Measurements from ENCODE around the gene SYNE3. TPM values are rescaled to one million over a fixed set of nuclear protein-coding genes. Genes with fewer than 3 reads are reported as not detected.
A peak's percentile ranks its signal among the peaks of the same experiment; 100 is the strongest.

Gene SYNE3
- total and polyA plus RNA-seq, 9 of the 15 experiments (the other 6 are each of a cell fraction or from before 2014, with no cell fraction given) = 0.04 to 3.1 (median 0.55) TPM

GRCh38 chr14:95497561-95498011, 18.9 kb downstream of the SYNE3 start:
- Histone ChIP-seq H3K4me1 (replicated peaks in 1 of 2; ENCODE audit: control insufficient read depth in 2 of 2, insufficient read depth in 2 of 2, low read length in 2 of 2) (peaks cover 0 to 2% of the 10 kb centered on the region in 2 experiments; a peak in 3 of 5 replicates), H3K4me3 (no peak overlapping the region), H3K9ac (ENCODE audit: insufficient read depth in 1 of 2, low read depth in 2 of 2, low read length in 2 of 2) (no peak overlapping the region), H3K9me3 (replicated peaks; ENCODE audit: control insufficient read depth, insufficient read depth, low read depth, low read length) (no peaks in the 10 kb centered on the region), H3K27me3 (ENCODE audit: control insufficient read depth in 2 of 2, insufficient read depth in 2 of 2, low read length in 2 of 2) (no peaks in the 10 kb centered on the region; a peak in 1 of 5 replicates), H4K20me1 (replicated peaks; ENCODE audit: control insufficient read depth, insufficient read depth, low read length) (no peaks in the 10 kb centered on the region; the same call in 1 of the 2 replicates), H3K27ac (ENCODE audit: extremely low read depth, low read depth, low read length) (no peak overlapping the region), H2AFZ (ENCODE audit: low read depth, low read length) (no peak overlapping the region), H3K4me2 (ENCODE audit: insufficient read depth, low read length) (no peak overlapping the region), H3K79me2 (ENCODE audit: control insufficient read depth, insufficient read depth, low read length) (no peaks in the 10 kb centered on the region), H3K36me3 (ENCODE audit: control insufficient read depth, insufficient read depth, low read length) (no peaks in the 10 kb centered on the region), H3K9me1 (ENCODE audit: control insufficient read depth, insufficient read depth, low read length) (no peaks in the 10 kb centered on the region)
- ATAC-seq (no peak), DNase-seq (ENCODE audit: extremely low read depth in 1 of 4, low spot score in 3 of 4) (no peak), FAIRE-seq (no peak)
- in situ Hi-C loops (cut with MboI) (no loop called here), intact Hi-C loops (cut with micrococcal nuclease) (no loop called here)
- WGBS (ENCODE audit: insufficient coverage, low coverage, missing lambda C conversion rate) = 37% methylated on average over 8 of the region's 9 CpGs
- ChIA-PET CTCF (ENCODE audit: low intra/inter-chr PET ratio) (no interaction called here), POLR2A (no interaction called here)
- BruUV-seq (replicated peaks) = no TSS peak
- TF ChIP-seq, protein P1, sequence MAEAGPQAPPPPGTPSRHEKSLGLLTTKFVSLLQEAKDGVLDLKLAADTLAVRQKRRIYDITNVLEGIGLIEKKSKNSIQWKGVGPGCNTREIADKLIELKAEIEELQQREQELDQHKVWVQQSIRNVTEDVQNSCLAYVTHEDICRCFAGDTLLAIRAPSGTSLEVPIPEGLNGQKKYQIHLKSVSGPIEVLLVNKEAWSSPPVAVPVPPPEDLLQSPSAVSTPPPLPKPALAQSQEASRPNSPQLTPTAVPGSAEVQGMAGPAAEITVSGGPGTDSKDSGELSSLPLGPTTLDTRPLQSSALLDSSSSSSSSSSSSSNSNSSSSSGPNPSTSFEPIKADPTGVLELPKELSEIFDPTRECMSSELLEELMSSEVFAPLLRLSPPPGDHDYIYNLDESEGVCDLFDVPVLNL (CRISPR knock-in tag; IDR thresholded peaks at IDR 0.05; ENCODE audit: low read depth) = no peak
- TF ChIP-seq MEIS2 (IDR thresholded peaks at IDR 0.05; ENCODE audit: partially characterized antibody) (peak; percentile 4), SRSF1 (IDR thresholded peaks at IDR 0.05; ENCODE audit: low read depth, low read length) (no peak), ILK (tag; IDR thresholded peaks at IDR 0.05; ENCODE audit: borderline replicate concordance, low read depth) (no peak), NFXL1 (CRISPR knock-in tag; IDR thresholded peaks at IDR 0.05) (no peak), ZBTB2 (IDR thresholded peaks at IDR 0.05) (no peak), ZBTB40 (IDR thresholded peaks at IDR 0.05) (peak; percentile 83), ZBTB40 (CRISPR knock-in tag; IDR thresholded peaks at IDR 0.05) (peak; percentile 70), CREB5 (CRISPR knock-in tag; IDR thresholded peaks at IDR 0.05) (no peak)
